ENCODE data around the gene ICA1.

Gene ICA1

DNA sequence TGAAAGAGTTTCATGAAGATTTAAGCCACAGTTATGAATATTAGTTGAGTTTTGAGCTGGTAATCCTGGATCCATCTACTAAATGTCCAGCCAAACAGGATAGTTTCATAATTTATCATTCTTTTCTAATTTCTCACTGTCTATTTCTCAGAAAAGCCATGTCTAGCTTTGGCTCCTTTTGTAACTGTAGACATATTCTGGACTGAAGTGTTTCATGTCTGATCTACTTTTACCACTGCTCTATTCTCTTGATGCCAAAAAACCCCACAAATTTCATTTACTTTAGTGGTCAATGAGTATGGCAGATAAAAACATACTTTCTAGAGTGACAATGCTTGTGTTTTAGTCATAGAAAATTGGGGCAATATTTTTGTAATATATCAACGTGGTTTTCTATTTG, 61.2 kb downstream of the ICA1 start:
- no CpG with 5 or more reads among the region's 1 CpG for WGBS (ENCODE audit: insufficient coverage, insufficient read length)
- Histone ChIP-seq H3K4me1 (ENCODE audit: control insufficient read depth, insufficient read depth, low read length) (no peaks in the 10 kb centered on the region), H3K9me3 (ENCODE audit: control insufficient read depth, insufficient read depth, low read length) (no peaks in the 10 kb centered on the region), H3K27me3 (ENCODE audit: control insufficient read depth, insufficient read depth, low read length) (no peaks in the 10 kb centered on the region), H3K4me3 (ENCODE audit: low read length) (no peak overlapping the region), H3K36me3 (ENCODE audit: control insufficient read depth, insufficient read depth, low read length) (no peaks in the 10 kb centered on the region), H3K27ac (ENCODE audit: low read length) (no peak overlapping the region)
- no peak for DNase-seq (ENCODE audit: low read depth, low spot score)

DNA sequence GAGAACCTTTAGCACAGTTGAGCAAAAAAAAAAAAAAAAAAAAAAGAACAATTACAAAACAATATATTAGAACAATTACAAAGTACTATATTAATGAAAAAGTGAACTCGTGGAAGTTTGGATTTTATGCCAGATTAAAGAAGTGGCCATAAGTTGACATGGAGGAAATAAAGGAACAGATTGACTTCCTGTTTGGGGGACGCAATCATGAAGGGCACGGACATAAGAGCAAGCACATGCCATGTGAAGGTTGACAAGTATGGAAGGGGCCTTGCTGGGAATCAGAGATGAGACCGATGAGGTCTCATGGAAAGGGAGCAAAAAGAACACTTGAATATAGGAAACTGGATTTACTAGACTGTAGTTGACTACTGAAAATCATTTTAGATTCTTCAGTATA, 61.7 kb downstream of the ICA1 start:
- no peak overlapping the region for H3K4me3 ChIP-seq (ENCODE audit: low read length)
- H3K4me1 ChIP-seq (ENCODE audit: control insufficient read depth, insufficient read depth, low read length): no peaks in the 10 kb centered on the region
- DNase-seq (ENCODE audit: low read depth, low spot score): no peak
- H3K27me3 ChIP-seq (ENCODE audit: control insufficient read depth, insufficient read depth, low read length): no peaks in the 10 kb centered on the region
- H3K36me3 ChIP-seq (ENCODE audit: control insufficient read depth, insufficient read depth, low read length): no peaks in the 10 kb centered on the region
- H3K9me3 ChIP-seq (ENCODE audit: control insufficient read depth, insufficient read depth, low read length): no peaks in the 10 kb centered on the region
- H3K27ac ChIP-seq (ENCODE audit: low read length): no peak overlapping the region
- no CpG with 5 or more reads among the region's 4 CpGs for WGBS (ENCODE audit: insufficient coverage, insufficient read length)

GRCh38 chr7:8197994-8198698, 63.8 kb downstream of the ICA1 start:
- Histone ChIP-seq H3K4me1 (ENCODE audit: control insufficient read depth, insufficient read depth, low read length) (no peaks in the 10 kb centered on the region), H3K36me3 (ENCODE audit: control insufficient read depth, insufficient read depth, low read length) (no peaks in the 10 kb centered on the region), H3K9me3 (ENCODE audit: control insufficient read depth, insufficient read depth, low read length) (no peaks in the 10 kb centered on the region), H3K4me3 (ENCODE audit: low read length) (no peak overlapping the region), H3K27ac (ENCODE audit: low read length) (no peak overlapping the region), H3K27me3 (ENCODE audit: control insufficient read depth, insufficient read depth, low read length) (no peaks in the 10 kb centered on the region)
- WGBS (ENCODE audit: insufficient coverage, insufficient read length): no CpG with 5 or more reads among the region's 5 CpGs
- no peak for DNase-seq (ENCODE audit: low read depth, low spot score)

DNA sequence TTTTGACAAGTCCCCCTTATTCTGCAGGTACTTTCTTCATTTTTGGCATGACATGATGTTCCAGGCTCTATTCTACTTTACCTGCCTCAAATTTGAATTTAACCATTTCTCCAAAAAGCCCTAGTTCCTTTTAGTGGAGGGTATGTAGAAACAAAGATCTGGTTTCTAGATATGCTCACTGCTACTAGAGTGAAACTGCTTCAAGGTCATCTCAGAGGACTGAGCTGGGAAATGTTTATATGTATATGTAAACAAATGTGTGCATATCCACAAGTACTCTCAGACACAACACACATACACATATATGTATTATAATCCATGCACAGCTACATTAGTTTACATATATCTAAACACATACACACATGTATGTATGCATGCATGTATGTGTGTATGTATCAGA, 69.1 kb downstream of the ICA1 start:
- Histone ChIP-seq H3K9me3 (ENCODE audit: control insufficient read depth, insufficient read depth, low read length) (no peaks in the 10 kb centered on the region), H3K27ac (ENCODE audit: low read length) (no peak overlapping the region), H3K27me3 (ENCODE audit: control insufficient read depth, insufficient read depth, low read length) (no peaks in the 10 kb centered on the region), H3K4me3 (ENCODE audit: low read length) (no peak overlapping the region), H3K4me1 (ENCODE audit: control insufficient read depth, insufficient read depth, low read length) (peaks cover 2% of the 10 kb centered on the region), H3K36me3 (ENCODE audit: control insufficient read depth, insufficient read depth, low read length) (no peaks in the 10 kb centered on the region)
- DNase-seq (ENCODE audit: low read depth, low spot score): no peak

GRCh38 chr7:8190119-8190895, 71.7 kb downstream of the ICA1 start:
- Histone ChIP-seq H3K9me3 (ENCODE audit: control insufficient read depth, insufficient read depth, low read length) (no peaks in the 10 kb centered on the region), H3K4me3 (ENCODE audit: low read length) (no peak overlapping the region), H3K27me3 (ENCODE audit: control insufficient read depth, insufficient read depth, low read length) (no peaks in the 10 kb centered on the region), H3K4me1 (ENCODE audit: control insufficient read depth, insufficient read depth, low read length) (peaks cover 2% of the 10 kb centered on the region), H3K36me3 (ENCODE audit: control insufficient read depth, insufficient read depth, low read length) (no peaks in the 10 kb centered on the region), H3K27ac (ENCODE audit: low read length) (no peak overlapping the region)
- WGBS (ENCODE audit: insufficient coverage, insufficient read length): no CpG with 5 or more reads among the region's 4 CpGs
- DNase-seq (ENCODE audit: low read depth, low spot score): peak; percentile 41

GRCh38 chr7:8189625-8190024, 72.3 kb downstream of the ICA1 start:
- DNase-seq (ENCODE audit: low read depth, low spot score): no peak
- Histone ChIP-seq H3K27me3 (ENCODE audit: control insufficient read depth, insufficient read depth, low read length) (no peaks in the 10 kb centered on the region), H3K4me3 (ENCODE audit: low read length) (no peak overlapping the region), H3K9me3 (ENCODE audit: control insufficient read depth, insufficient read depth, low read length) (no peaks in the 10 kb centered on the region), H3K36me3 (ENCODE audit: control insufficient read depth, insufficient read depth, low read length) (no peaks in the 10 kb centered on the region), H3K4me1 (ENCODE audit: control insufficient read depth, insufficient read depth, low read length) (peaks cover 2% of the 10 kb centered on the region), H3K27ac (ENCODE audit: low read length) (no peak overlapping the region)
- no CpG with 5 or more reads among the region's 7 CpGs for WGBS (ENCODE audit: insufficient coverage, insufficient read length)

DNA sequence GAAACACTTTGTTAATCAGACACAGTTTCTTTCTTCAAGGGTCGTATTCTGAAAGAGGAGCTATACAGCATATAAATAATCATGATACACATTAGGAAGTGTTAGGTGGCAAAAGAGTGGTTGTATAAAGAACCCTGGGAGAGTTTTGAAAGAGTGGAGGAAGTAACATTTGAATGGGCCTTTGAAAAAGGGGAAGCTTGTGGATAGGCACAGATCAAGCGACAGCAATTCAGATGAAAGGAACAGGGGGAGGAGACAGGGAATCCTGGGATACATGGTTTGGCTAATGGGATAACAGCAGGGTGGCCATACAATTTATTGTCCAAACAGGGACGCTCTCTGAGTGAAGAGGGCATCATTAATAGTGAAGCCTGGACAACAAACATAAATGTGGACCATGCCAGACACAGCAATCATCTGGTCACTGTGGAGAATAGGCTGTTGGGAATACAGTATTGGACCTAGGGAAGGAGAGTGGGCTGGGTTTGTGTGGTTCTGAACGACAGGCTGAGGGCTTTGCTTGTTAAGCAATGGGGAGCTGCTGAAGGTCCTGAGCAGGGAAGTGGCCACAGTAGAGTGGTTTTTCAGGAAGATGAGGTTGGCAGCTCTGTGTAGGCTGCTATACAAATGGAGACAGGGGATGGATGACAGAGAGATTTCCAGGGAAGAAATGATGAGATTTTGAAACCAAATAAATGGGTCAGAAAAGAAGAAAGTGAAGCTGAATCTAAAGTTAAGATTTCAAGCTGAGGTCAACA, 75.9 kb downstream of the ICA1 start:
- no peak for DNase-seq (ENCODE audit: low read depth, low spot score)
- H3K4me1 ChIP-seq (ENCODE audit: control insufficient read depth, insufficient read depth, low read length): peaks cover 2% of the 10 kb centered on the region
- no CpG with 5 or more reads among the region's 4 CpGs for WGBS (ENCODE audit: insufficient coverage, insufficient read length)
- no peak overlapping the region for H3K27ac ChIP-seq (ENCODE audit: low read length)
- H3K9me3 ChIP-seq (ENCODE audit: control insufficient read depth, insufficient read depth, low read length): no peaks in the 10 kb centered on the region
- H3K36me3 ChIP-seq (ENCODE audit: control insufficient read depth, insufficient read depth, low read length): no peaks in the 10 kb centered on the region
- no peak overlapping the region for H3K4me3 ChIP-seq (ENCODE audit: low read length)
- H3K27me3 ChIP-seq (ENCODE audit: control insufficient read depth, insufficient read depth, low read length): no peaks in the 10 kb centered on the region

DNA sequence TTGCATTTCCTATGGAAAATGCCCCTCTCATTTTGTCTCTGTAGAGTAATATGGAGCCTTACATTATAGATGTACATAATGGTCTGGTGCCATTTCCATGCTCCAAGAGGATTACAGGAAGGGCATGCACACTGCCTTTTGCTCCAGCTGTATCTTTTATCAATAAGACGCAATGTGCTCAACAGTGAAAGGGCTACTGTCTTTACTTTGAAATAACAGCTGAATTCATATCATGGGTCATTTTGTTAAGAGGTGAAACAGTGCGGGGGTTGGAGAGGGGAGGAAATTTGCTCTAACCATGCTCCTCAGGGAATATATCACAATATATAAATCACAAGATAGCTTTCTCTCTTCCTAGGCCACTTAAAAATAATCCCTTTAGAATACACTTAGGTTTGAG, 77.7 kb downstream of the ICA1 start:
- WGBS (ENCODE audit: insufficient coverage, insufficient read length): no CpG with 5 or more reads among the region's 2 CpGs
- H3K9me3 ChIP-seq (ENCODE audit: control insufficient read depth, insufficient read depth, low read length): no peaks in the 10 kb centered on the region
- peaks cover under 1% of the 10 kb centered on the region; the same call in 1 of the 2 replicates for H3K4me1 ChIP-seq (ENCODE audit: control insufficient read depth, insufficient read depth, low read length)
- no peaks in the 10 kb centered on the region for H3K27me3 ChIP-seq (ENCODE audit: control insufficient read depth, insufficient read depth, low read length)
- no peaks in the 10 kb centered on the region for H3K36me3 ChIP-seq (ENCODE audit: control insufficient read depth, insufficient read depth, low read length)
- H3K27ac ChIP-seq (ENCODE audit: low read length): no peak overlapping the region
- H3K4me3 ChIP-seq (ENCODE audit: low read length): no peak overlapping the region
- no peak for DNase-seq (ENCODE audit: low read depth, low spot score)

GRCh38 chr7:8179486-8179885, 82.5 kb downstream of the ICA1 start:
- Histone ChIP-seq H3K9me3 (ENCODE audit: control insufficient read depth, insufficient read depth, low read length) (no peaks in the 10 kb centered on the region), H3K4me3 (ENCODE audit: low read length) (no peak overlapping the region), H3K36me3 (ENCODE audit: control insufficient read depth, insufficient read depth, low read length) (no peaks in the 10 kb centered on the region), H3K27ac (ENCODE audit: low read length) (no peak overlapping the region), H3K27me3 (ENCODE audit: control insufficient read depth, insufficient read depth, low read length) (no peaks in the 10 kb centered on the region), H3K4me1 (ENCODE audit: control insufficient read depth, insufficient read depth, low read length) (peaks cover 5% of the 10 kb centered on the region; the same call in 1 of the 2 replicates)
- WGBS (ENCODE audit: insufficient coverage, insufficient read length): no CpG with 5 or more reads among the region's 7 CpGs
- DNase-seq (ENCODE audit: low read depth, low spot score): no peak

DNA sequence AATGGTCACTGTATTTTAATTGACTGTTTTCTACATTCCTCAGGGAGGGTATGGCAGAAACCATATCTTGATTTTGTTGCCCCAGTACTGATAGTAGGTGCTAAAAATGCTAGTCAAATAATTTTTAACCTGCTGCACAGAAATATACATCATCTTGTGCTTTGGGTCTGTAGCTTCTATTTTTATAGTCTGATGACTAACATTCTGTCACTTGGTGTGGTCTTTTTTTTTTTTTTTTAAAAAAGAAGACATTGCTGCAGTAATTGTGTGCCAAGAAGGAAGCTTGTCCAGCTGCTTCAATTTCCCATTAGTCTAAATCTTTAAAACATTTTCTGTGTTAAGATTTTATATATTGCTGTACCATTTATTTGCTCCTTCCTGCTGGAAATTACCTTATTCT, 83.6 kb downstream of the ICA1 start:
- Histone ChIP-seq H3K4me3 (ENCODE audit: low read length) (no peak overlapping the region), H3K9me3 (ENCODE audit: control insufficient read depth, insufficient read depth, low read length) (no peaks in the 10 kb centered on the region), H3K27ac (ENCODE audit: low read length) (no peak overlapping the region), H3K4me1 (ENCODE audit: control insufficient read depth, insufficient read depth, low read length) (peaks cover 5% of the 10 kb centered on the region; the same call in 1 of the 2 replicates), H3K36me3 (ENCODE audit: control insufficient read depth, insufficient read depth, low read length) (no peaks in the 10 kb centered on the region), H3K27me3 (ENCODE audit: control insufficient read depth, insufficient read depth, low read length) (no peaks in the 10 kb centered on the region)
- DNase-seq (ENCODE audit: low read depth, low spot score): no peak
